OCI-M1 (cell line): ENCODE measurements around the gene AKNA.
A peak's percentile ranks its signal among the peaks of the same experiment; 100 is the strongest.

ENCODE experiments used
- DNase-seq: peaks from one replicate; lab custom pipeline; 2025; lab: John Stamatoyannopoulos, UW

The AKNA gene

GRCh38 chr9:114374936-114375335, 12.8 kb downstream of the AKNA start:
- no peak for DNase-seq

GRCh38 chr9:114373960-114374730, 13.6 kb downstream of the AKNA start:
- no peak for DNase-seq

- peak; percentile 87 for DNase-seq
Observed at GRCh38 chr9:114372921-114373448, 14.8 kb downstream of the AKNA start.

- DNase-seq = peak; percentile 8
Observed at GRCh38 chr9:114371973-114372917, 15.5 kb downstream of the AKNA start.

GRCh38 chr9:114371343-114371944, 16.3 kb downstream of the AKNA start:
- DNase-seq = no peak

- no peak for DNase-seq
Observed at GRCh38 chr9:114370968-114371320, 16.8 kb downstream of the AKNA start.

GRCh38 chr9:114370251-114370967, 17.4 kb downstream of the AKNA start:
- no peak for DNase-seq

- no peak for DNase-seq
Observed at GRCh38 chr9:114369216-114370130, 18.3 kb downstream of the AKNA start.

- DNase-seq = no peak
Observed at GRCh38 chr9:114367772-114368569, 19.8 kb downstream of the AKNA start.

GRCh38 chr9:114367366-114367765, 20.4 kb downstream of the AKNA start:
- DNase-seq = no peak

GRCh38 chr9:114366334-114367128, 21.3 kb downstream of the AKNA start:
- no peak for DNase-seq

GRCh38 chr9:114365194-114365593, 22.6 kb downstream of the AKNA start:
- no peak for DNase-seq

- DNase-seq = peak; percentile 47
Observed at GRCh38 chr9:114364134-114365041, 23.4 kb downstream of the AKNA start.

GRCh38 chr9:114363424-114363823, 24.4 kb downstream of the AKNA start:
- DNase-seq = no peak

- DNase-seq = no peak
Observed at GRCh38 chr9:114362394-114362793, 25.4 kb downstream of the AKNA start.

GRCh38 chr9:114361542-114361941, 26.2 kb downstream of the AKNA start:
- no peak for DNase-seq

- no peak for DNase-seq
Observed at GRCh38 chr9:114359801-114360200, 28.0 kb downstream of the AKNA start.

- no peak for DNase-seq
Observed at GRCh38 chr9:114357911-114358328, 29.9 kb downstream of the AKNA start.
